Adipocyte (in vitro differentiated cells): ENCODE measurements around the gene CCND1.

Experiments
- DNase-seq: peaks from one replicate; pipeline ENCODE4 v3.0.0-alpha.2; 2015; ENCODE audit warnings: low read depth
- H3K27me3 ChIP-seq: replicated peaks from 2 replicates; pipeline ENCODE4 v1.7.0; 2013; ENCODE audit warnings: mild to moderate bottlenecking, low read length, moderate library complexity; ENCODE audit not compliant: control insufficient read depth, insufficient read depth
- H3K36me3 ChIP-seq: 2 replicates; pipeline ENCODE4 v1.7.0; 2013; ENCODE audit warnings: low read length, mild to moderate bottlenecking, moderate library complexity; ENCODE audit not compliant: control insufficient read depth, insufficient read depth, severe bottlenecking
- H3K4me1 ChIP-seq: 2 replicates; pipeline ENCODE4 v1.7.0; 2013; ENCODE audit warnings: mild to moderate bottlenecking, low read length, moderate library complexity; ENCODE audit not compliant: control insufficient read depth, insufficient read depth
- H3K4me3 ChIP-seq: 2 replicates; pipeline ENCODE4 v1.7.0; 2013; ENCODE audit warnings: mild to moderate bottlenecking, low read length, moderate library complexity
- H3K9ac ChIP-seq: 2 replicates; pipeline ENCODE4 v1.7.0; 2013; ENCODE audit warnings: mild to moderate bottlenecking, low read length, moderate library complexity
- H3K9me3 ChIP-seq: 2 replicates; pipeline ENCODE4 v1.7.0; 2013; ENCODE audit warnings: mild to moderate bottlenecking, low read length, moderate library complexity; ENCODE audit not compliant: control insufficient read depth

The CCND1 gene

DNA sequence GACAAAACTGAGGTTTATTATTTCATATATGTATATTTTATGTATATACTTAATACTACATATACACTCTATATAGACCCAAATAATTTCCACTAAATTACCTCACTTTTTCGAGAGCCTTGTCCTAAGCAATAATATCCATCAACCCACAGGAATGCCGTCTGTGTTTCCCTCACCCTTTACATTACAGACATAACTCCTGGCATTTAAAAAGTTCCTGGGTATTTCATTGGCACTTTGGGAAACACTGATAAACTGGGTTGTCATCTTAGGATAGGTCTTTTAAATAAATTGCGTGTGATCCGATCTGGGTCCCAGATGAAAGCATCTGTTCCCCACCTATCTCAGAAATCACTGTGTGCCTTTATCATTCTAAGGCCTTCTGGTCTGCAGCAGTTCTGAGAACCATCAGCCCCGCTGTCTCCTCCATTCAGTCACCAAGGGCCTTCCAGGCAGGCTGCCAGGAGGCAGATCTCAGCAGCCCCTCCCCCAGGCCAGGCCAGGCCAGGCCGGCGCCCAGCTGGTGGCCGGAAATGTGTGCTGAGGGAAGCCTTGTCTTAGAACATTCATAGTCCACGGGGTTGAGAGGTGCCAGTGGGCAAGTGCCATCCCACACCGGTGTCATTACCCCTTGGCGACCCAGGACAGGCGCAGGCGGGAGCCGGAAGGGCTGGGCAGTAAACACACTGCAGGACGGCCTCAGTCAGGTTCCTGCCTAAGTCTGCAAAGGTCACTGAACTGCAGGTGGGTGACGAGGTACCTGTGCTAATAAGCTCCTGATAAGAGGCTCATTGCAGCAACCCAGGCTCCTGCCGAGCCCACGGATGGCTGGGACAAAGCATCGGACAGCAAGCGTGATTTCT lies 59.6 kb downstream of the CCND1 start:
- H3K4me1 ChIP-seq: peaks cover 2% of the 10 kb centered on the region
- peak; percentile 63 for DNase-seq
- no peaks in the 10 kb centered on the region for H3K36me3 ChIP-seq
- peaks cover 55% of the 10 kb centered on the region for H3K27me3 ChIP-seq
- H3K4me3 ChIP-seq: no peak overlapping the region
- no peak overlapping the region for H3K9ac ChIP-seq
- H3K9me3 ChIP-seq: no peaks in the 10 kb centered on the region

DNA sequence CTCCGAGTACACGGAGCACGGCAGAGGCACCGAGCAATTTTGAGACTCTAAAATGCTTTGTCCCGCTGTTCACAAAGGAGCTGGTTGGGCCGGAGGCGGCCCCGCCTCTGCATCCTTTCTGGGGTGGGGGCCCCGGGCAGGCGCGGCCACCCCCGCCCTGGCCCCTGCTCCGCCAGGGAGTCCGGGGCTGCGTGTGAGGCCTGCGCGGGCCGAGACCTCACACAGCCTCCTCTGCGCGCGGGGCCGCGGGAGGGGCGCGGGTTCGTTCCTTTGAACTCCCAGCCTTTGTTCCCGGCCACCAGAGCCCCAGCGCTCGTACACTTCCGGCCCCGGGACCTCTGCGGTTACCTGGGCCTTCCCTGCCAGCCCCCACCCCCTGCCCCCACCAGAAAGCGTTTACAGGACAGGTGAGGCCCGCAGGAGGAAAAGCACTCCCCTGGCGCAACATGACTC lies 61.3 kb downstream of the CCND1 start:
- no peak overlapping the region for H3K4me3 ChIP-seq
- no peak overlapping the region for H3K9ac ChIP-seq
- H3K9me3 ChIP-seq: no peaks in the 10 kb centered on the region
- peaks cover 58% of the 10 kb centered on the region for H3K27me3 ChIP-seq
- H3K4me1 ChIP-seq: peaks cover 2% of the 10 kb centered on the region
- no peak for DNase-seq
- no peaks in the 10 kb centered on the region for H3K36me3 ChIP-seq

DNA sequence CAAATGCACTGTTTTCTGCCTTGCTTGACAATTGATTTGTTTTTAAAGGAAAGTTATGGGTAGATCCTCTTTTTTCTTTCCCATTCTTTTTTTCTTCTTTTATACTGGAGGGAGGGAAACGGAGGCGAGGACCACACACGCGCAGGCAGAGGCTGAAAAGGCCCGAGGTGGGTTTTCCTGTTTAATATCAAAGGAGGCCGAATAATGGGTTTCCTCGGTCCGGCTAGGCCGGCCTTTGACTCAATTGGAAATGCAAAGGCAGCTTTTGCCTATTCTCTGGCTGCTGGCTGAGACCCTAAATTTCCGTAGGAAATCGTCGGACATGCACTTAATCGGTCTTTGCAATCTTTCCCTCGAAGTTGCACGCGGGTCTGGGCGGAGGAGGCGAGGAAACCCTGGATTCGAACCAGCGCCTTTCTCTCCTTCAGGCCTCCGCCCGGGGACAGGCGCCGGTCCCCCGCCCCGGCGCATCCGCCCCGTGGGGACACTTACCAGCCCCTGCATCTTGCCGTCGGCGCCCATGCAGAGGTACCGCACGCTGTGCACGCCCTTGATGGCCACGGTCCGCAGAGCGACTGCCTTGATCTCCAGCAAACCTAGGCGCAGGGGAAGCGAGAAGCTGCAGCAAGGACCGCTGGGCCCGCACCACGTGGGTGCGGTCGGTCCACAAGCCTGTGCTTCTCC lies 62.0 kb downstream of the CCND1 start:
- peaks cover 2% of the 10 kb centered on the region for H3K4me1 ChIP-seq
- no peaks in the 10 kb centered on the region for H3K9me3 ChIP-seq
- H3K36me3 ChIP-seq: no peaks in the 10 kb centered on the region
- DNase-seq: no peak
- H3K27me3 ChIP-seq: peaks cover 60% of the 10 kb centered on the region
- no peak overlapping the region for H3K4me3 ChIP-seq
- no peak overlapping the region for H3K9ac ChIP-seq

DNA sequence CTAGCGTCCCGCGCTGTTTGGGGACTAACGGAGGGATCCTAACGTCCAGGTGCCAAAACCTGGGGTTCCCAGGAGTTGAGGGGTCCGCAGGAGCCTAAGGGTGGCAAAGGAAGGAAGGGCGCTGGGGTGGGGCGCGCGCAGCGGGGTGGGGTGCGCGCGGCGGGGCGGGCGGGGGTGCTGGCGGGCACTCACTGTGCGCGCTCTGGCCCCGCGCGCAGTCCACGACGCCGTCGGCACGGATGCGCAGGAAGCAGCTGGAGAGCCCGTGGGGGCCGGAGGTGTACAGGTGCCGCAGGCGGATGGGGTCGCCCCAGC lies 62.5 kb downstream of the CCND1 start:
- H3K4me3 ChIP-seq: no peak overlapping the region
- H3K9ac ChIP-seq: no peak overlapping the region
- no peaks in the 10 kb centered on the region for H3K9me3 ChIP-seq
- H3K27me3 ChIP-seq: peaks cover 64% of the 10 kb centered on the region
- DNase-seq: no peak
- peaks cover 2% of the 10 kb centered on the region for H3K4me1 ChIP-seq
- H3K36me3 ChIP-seq: no peaks in the 10 kb centered on the region
